Tibial nerve (tissue), 4 donors: Measurements from ENCODE around the gene KANK3.

ENCODE experiments used
- EP300 ChIP-seq, 2 donors: sonication (generic); formaldehyde crosslinking; IDR thresholded peaks; one replicate each; pipeline ENCODE4 v1.6.1; 2017; ENCODE audit warnings: antibody characterized with exemption in 2 of 2, mild to moderate bottlenecking in 1 of 2
- POLR2A ChIP-seq, 2 donors: fragments of 450-650 bp; IDR thresholded peaks; one replicate each; pipeline ENCODE4 v1.6.1; 2017; ENCODE audit warnings: antibody characterized with exemption in 2 of 2, mild to moderate bottlenecking in 2 of 2, moderate library complexity in 2 of 2
- TF ChIP-seq, protein P1 (sequence below), 5 experiments: fragments of 200-600 bp in 3 of 5; fragments of 450-650 bp in 2 of 5; sonication (generic) in 3 of 5; IDR thresholded peaks; one replicate each; pipeline ENCODE4 v1.5.1; 2016 to 2019; ENCODE audit warnings: antibody characterized with exemption in 5 of 5, mild to moderate bottlenecking in 3 of 5, moderate library complexity in 2 of 5

DNA sequence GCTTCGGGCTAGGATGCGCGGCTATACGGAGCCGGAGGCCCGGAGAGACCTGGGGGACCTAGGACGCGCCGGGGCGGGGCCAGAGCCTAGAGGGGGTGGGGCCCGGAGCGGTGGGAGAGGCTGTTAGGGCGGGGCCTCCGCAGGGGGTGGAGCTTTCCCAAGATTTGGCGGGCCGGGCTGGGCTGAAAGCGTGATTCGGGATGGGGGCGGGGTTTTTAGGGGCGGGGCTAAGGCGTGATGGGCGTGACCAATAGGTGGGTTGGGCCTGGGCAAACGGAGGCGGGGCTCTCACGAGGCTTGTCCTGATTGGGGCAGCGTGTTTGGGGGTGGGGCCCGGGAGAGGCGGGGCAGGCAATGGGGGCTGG, 47.5 kb upstream of the KANK3 start:
- TF ChIP-seq, protein P1, sequence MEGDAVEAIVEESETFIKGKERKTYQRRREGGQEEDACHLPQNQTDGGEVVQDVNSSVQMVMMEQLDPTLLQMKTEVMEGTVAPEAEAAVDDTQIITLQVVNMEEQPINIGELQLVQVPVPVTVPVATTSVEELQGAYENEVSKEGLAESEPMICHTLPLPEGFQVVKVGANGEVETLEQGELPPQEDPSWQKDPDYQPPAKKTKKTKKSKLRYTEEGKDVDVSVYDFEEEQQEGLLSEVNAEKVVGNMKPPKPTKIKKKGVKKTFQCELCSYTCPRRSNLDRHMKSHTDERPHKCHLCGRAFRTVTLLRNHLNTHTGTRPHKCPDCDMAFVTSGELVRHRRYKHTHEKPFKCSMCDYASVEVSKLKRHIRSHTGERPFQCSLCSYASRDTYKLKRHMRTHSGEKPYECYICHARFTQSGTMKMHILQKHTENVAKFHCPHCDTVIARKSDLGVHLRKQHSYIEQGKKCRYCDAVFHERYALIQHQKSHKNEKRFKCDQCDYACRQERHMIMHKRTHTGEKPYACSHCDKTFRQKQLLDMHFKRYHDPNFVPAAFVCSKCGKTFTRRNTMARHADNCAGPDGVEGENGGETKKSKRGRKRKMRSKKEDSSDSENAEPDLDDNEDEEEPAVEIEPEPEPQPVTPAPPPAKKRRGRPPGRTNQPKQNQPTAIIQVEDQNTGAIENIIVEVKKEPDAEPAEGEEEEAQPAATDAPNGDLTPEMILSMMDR (IDR thresholded peaks at IDR 0.05): no peak
- TF ChIP-seq POLR2A (IDR thresholded peaks at IDR 0.05) (no peak), EP300 (IDR thresholded peaks at IDR 0.05) (no peak)
